ENCODE measurements around the gene C2CD3. TPM values are rescaled to one million over a fixed set of nuclear protein-coding genes. Genes with fewer than 3 reads are reported as not detected.

Gene C2CD3
- total and polyA plus RNA-seq, 9 of the 15 experiments (the other 6 are each of a cell fraction or from before 2014, with no cell fraction given) = 4.4 to 20.2 (median 15.4) TPM

DNA sequence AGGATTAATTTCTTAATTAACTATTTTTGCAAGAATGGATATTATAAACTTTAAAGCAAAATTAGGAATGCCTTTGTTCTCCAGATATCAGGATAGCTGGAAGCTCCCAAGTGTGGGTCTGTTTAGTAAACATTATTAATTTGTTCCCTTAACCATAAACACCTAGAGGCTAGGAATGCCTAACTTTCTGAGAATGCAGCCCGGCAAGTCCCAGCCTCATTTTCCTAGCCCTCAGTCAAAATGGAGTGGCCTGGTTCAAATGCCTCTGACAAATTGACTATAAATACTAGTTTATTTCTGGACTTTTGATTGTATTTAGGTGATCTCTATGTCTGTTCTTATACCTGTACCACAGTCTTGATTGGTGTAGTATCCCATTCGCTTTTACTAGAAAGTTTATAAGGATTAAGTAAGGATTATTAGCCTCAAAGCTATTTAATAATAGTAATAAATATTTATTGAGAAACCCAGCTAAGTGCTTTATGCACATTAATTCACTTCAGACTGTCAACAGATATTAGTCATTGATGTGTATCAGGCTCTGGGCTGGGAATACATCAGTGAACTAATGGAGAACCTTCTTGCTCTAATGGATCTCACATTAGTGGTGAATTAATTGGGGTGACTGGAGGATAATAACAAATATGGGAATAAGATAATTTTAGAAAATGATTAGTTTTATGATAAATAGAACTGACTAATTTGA is 26.1 kb upstream of the C2CD3 start:
- H3K9me1 ChIP-seq (ENCODE audit: control insufficient read depth, insufficient read depth, low read length) = no peaks in the 10 kb centered on the region
- no peak for TF ChIP-seq RBM15 (IDR thresholded peaks at IDR 0.05; ENCODE audit: insufficient read depth, low read length)
- peaks cover 57% of the 10 kb centered on the region for H3K79me2 ChIP-seq (ENCODE audit: control insufficient read depth, insufficient read depth, low read length)
- no peaks in the 10 kb centered on the region; the same call in 1 of the 2 replicates for H3K9me3 ChIP-seq (replicated peaks; ENCODE audit: control insufficient read depth, insufficient read depth, low read depth, low read length)
- ATAC-seq (no peak), FAIRE-seq (no peak), DNase-seq (ENCODE audit: extremely low read depth in 1 of 4, low spot score in 3 of 4) (no peak)
- in situ Hi-C loops (cut with MboI) = no loop called here
- H3K4me2 ChIP-seq (ENCODE audit: insufficient read depth, low read length) = no peak overlapping the region
- H3K27ac ChIP-seq (ENCODE audit: extremely low read depth, low read depth, low read length) = no peak overlapping the region
- ChIA-PET CTCF (ENCODE audit: low intra/inter-chr PET ratio) (no interaction called here), POLR2A (interaction anchor here (0.8 kb wide), 1 partner anchor 12 kb away, joined by 4 read pairs; no protein-coding TSS in a partner anchor)
- no TSS peak for BruUV-seq (replicated peaks)
- intact Hi-C loops (cut with micrococcal nuclease) = no loop called here
- H3K36me3 ChIP-seq (ENCODE audit: control insufficient read depth, insufficient read depth, low read length) = peaks cover 15% of the 10 kb centered on the region; the same call in 1 of the 3 replicates
- 95% methylated on average over 2 of the region's 2 CpGs for WGBS (ENCODE audit: insufficient coverage, low coverage, missing lambda C conversion rate)
- H3K27me3 ChIP-seq (ENCODE audit: control insufficient read depth in 2 of 2, insufficient read depth in 2 of 2, low read length in 2 of 2) = no peaks in the 10 kb centered on the region
- no peaks in the 10 kb centered on the region for H3K4me1 ChIP-seq (replicated peaks in 1 of 2; ENCODE audit: control insufficient read depth in 2 of 2, insufficient read depth in 2 of 2, low read length in 2 of 2)
- no peaks in the 10 kb centered on the region for H4K20me1 ChIP-seq (replicated peaks; ENCODE audit: control insufficient read depth, insufficient read depth, low read length)
- H3K9ac ChIP-seq (ENCODE audit: insufficient read depth in 1 of 2, low read depth in 2 of 2, low read length in 2 of 2) = no peak overlapping the region
- H2AFZ ChIP-seq (ENCODE audit: low read depth, low read length) = no peak overlapping the region
- H3K4me3 ChIP-seq = no peak overlapping the region

DNA sequence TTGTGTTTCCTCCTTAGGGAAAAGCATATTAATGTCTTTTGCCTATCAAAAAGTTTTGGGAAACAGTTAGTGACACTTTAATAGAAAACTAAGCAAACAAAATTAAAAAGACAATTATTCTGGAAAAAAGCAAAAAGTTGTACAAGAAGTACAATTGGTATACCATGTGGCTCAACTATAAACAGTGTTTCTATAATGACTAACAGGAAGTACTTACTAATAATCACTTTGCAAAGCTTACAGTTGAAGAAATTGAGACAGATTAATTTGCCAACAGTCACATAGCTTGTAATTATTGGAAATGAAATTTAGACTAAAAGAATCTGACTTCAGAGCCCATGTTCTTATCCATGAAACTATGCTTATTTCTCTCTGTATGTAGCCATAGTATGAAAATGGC is 25.0 kb upstream of the C2CD3 start:
- Histone ChIP-seq H3K9me3 (replicated peaks; ENCODE audit: control insufficient read depth, insufficient read depth, low read depth, low read length) (no peaks in the 10 kb centered on the region; the same call in 1 of the 2 replicates), H3K79me2 (ENCODE audit: control insufficient read depth, insufficient read depth, low read length) (peaks cover 61% of the 10 kb centered on the region), H3K9me1 (ENCODE audit: control insufficient read depth, insufficient read depth, low read length) (no peaks in the 10 kb centered on the region), H3K27ac (ENCODE audit: extremely low read depth, low read depth, low read length) (no peak overlapping the region), H3K36me3 (ENCODE audit: control insufficient read depth, insufficient read depth, low read length) (peaks cover 18% of the 10 kb centered on the region; the same call in 2 of the 3 replicates), H3K27me3 (ENCODE audit: control insufficient read depth in 2 of 2, insufficient read depth in 2 of 2, low read length in 2 of 2) (no peaks in the 10 kb centered on the region), H3K4me1 (replicated peaks in 1 of 2; ENCODE audit: control insufficient read depth in 2 of 2, insufficient read depth in 2 of 2, low read length in 2 of 2) (no peaks in the 10 kb centered on the region), H3K4me2 (ENCODE audit: insufficient read depth, low read length) (no peak overlapping the region), H2AFZ (ENCODE audit: low read depth, low read length) (no peak overlapping the region), H4K20me1 (replicated peaks; ENCODE audit: control insufficient read depth, insufficient read depth, low read length) (no peaks in the 10 kb centered on the region), H3K9ac (ENCODE audit: insufficient read depth in 1 of 2, low read depth in 2 of 2, low read length in 2 of 2) (no peak overlapping the region), H3K4me3 (no peak overlapping the region)
- DNase-seq (ENCODE audit: extremely low read depth in 1 of 4, low spot score in 3 of 4) (no peak), ATAC-seq (no peak), FAIRE-seq (no peak)
- intact Hi-C loops (cut with micrococcal nuclease) (no loop called here), in situ Hi-C loops (cut with MboI) (no loop called here)
- ChIA-PET POLR2A (interaction anchor here (1.1 kb wide), 1 partner anchor 10 kb away, joined by 3 read pairs; no protein-coding TSS in a partner anchor), CTCF (ENCODE audit: low intra/inter-chr PET ratio) (no interaction called here)
- no TSS peak for BruUV-seq (replicated peaks)
- TF ChIP-seq ELF4 (CRISPR knock-in tag; IDR thresholded peaks at IDR 0.05) (no peak), IFI16 (CRISPR knock-in tag; IDR thresholded peaks at IDR 0.05) (no peak), ZNF707 (CRISPR knock-in tag; conservative IDR thresholded peaks at IDR 0.05) (no peak), MCM7 (IDR thresholded peaks at IDR 0.05) (no peak), ZC3H8 (IDR thresholded peaks at IDR 0.05) (no peak)
- TF ChIP-seq, protein P1, sequence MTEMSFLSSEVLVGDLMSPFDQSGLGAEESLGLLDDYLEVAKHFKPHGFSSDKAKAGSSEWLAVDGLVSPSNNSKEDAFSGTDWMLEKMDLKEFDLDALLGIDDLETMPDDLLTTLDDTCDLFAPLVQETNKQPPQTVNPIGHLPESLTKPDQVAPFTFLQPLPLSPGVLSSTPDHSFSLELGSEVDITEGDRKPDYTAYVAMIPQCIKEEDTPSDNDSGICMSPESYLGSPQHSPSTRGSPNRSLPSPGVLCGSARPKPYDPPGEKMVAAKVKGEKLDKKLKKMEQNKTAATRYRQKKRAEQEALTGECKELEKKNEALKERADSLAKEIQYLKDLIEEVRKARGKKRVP (CRISPR knock-in tag; IDR thresholded peaks at IDR 0.05) = no peak
- TF ChIP-seq, protein P2, sequence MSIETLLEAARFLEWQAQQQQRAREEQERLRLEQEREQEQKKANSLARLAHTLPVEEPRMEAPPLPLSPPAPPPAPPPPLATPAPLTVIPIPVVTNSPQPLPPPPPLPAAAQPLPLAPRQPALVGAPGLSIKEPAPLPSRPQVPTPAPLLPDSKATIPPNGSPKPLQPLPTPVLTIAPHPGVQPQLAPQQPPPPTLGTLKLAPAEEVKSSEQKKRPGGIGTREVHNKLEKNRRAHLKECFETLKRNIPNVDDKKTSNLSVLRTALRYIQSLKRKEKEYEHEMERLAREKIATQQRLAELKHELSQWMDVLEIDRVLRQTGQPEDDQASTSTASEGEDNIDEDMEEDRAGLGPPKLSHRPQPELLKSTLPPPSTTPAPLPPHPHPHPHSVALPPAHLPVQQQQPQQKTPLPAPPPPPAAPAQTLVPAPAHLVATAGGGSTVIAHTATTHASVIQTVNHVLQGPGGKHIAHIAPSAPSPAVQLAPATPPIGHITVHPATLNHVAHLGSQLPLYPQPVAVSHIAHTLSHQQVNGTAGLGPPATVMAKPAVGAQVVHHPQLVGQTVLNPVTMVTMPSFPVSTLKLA (conservative IDR thresholded peaks at IDR 0.05) = no peak
- TF ChIP-seq, protein P3, sequence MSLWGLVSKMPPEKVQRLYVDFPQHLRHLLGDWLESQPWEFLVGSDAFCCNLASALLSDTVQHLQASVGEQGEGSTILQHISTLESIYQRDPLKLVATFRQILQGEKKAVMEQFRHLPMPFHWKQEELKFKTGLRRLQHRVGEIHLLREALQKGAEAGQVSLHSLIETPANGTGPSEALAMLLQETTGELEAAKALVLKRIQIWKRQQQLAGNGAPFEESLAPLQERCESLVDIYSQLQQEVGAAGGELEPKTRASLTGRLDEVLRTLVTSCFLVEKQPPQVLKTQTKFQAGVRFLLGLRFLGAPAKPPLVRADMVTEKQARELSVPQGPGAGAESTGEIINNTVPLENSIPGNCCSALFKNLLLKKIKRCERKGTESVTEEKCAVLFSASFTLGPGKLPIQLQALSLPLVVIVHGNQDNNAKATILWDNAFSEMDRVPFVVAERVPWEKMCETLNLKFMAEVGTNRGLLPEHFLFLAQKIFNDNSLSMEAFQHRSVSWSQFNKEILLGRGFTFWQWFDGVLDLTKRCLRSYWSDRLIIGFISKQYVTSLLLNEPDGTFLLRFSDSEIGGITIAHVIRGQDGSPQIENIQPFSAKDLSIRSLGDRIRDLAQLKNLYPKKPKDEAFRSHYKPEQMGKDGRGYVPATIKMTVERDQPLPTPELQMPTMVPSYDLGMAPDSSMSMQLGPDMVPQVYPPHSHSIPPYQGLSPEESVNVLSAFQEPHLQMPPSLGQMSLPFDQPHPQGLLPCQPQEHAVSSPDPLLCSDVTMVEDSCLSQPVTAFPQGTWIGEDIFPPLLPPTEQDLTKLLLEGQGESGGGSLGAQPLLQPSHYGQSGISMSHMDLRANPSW (CRISPR knock-in tag; IDR thresholded peaks at IDR 0.05) = no peak
